CD4-positive, alpha-beta T cell (primary cell): ENCODE results near the gene PDK2. TPM values are rescaled to one million over a fixed set of nuclear protein-coding genes. Genes with fewer than 3 reads are reported as not detected.

Experiments used
- ATAC-seq: fragments of 200-7000 bp; cut with Tn5 transposase; one replicate; pipeline ENCODE4 v1.10.0; 2022; ENCODE audit warnings: mild to moderate bottlenecking; ENCODE audit not compliant: poor library complexity
- CTCF ChIA-PET: fragments of 350-600 bp; sonication (Branson Sonifier 250); formaldehyde crosslinking; loops from one replicate; lab custom pipeline; 2021; ENCODE audit warnings: antibody characterized with exemption, inconsistent platforms; lab: Charles Lee
- POLR2A ChIA-PET: fragments of 350-600 bp; sonication (Branson Sonifier 250); formaldehyde crosslinking; loops from one replicate; lab custom pipeline; 2021; ENCODE audit warnings: antibody characterized with exemption, inconsistent platforms; lab: Charles Lee
- DNase-seq, 14 experiments: peaks; one replicate each; pipeline ENCODE4 v3.0.0-alpha.2; 2013 to 2020; ENCODE audit warnings: mixed read lengths in 2 of 14
- H3K27ac ChIP-seq, 2 donors: one replicate each; pipeline versions ENCODE4 v1.5.1 to v1.7.0; 2013; ENCODE audit warnings: low read length in 2 of 2, low read depth in 1 of 2, mild to moderate bottlenecking in 1 of 2
- H3K27me3 ChIP-seq, 2 experiments: 1 replicate in 1 of 2; 2 replicates in 1 of 2; pipeline versions ENCODE4 v1.6.1 to v1.7.0; 2013; ENCODE audit warnings: low read length in 2 of 2, control low read depth in 1 of 2, mild to moderate bottlenecking in 1 of 2, moderate library complexity in 1 of 2; ENCODE audit not compliant: insufficient read depth in 2 of 2, control insufficient read depth in 1 of 2
- H3K36me3 ChIP-seq: one replicate; pipeline ENCODE4 v1.6.1; 2013; ENCODE audit warnings: low read length, control low read depth; ENCODE audit not compliant: insufficient read depth
- H3K4me1 ChIP-seq: one replicate; pipeline ENCODE4 v1.6.1; 2013; ENCODE audit warnings: low read length, control low read depth; ENCODE audit not compliant: insufficient read depth
- H3K4me3 ChIP-seq: one replicate; pipeline ENCODE4 v1.5.1; 2013; ENCODE audit warnings: mild to moderate bottlenecking, low read length, moderate library complexity
- H3K9me3 ChIP-seq, 2 experiments: 1 replicate in 1 of 2; 2 replicates in 1 of 2; pipeline versions ENCODE4 v1.6.1 to v1.7.0; 2013; ENCODE audit warnings: low read length in 2 of 2, mild to moderate bottlenecking in 2 of 2, control low read depth in 1 of 2, moderate library complexity in 1 of 2; ENCODE audit not compliant: control insufficient read depth in 1 of 2, insufficient read depth in 1 of 2
- H3K27ac Mint-ChIP-seq: one replicate; pipeline ENCODE4 v1.8.0; 2020; ENCODE audit warnings: mixed read lengths
- H3K27me3 Mint-ChIP-seq: one replicate; pipeline ENCODE4 v1.8.0; 2021; ENCODE audit warnings: mixed read lengths
- H3K36me3 Mint-ChIP-seq: one replicate; pipeline ENCODE4 v1.8.0; 2021; ENCODE audit warnings: low read depth, mixed read lengths
- H3K4me1 Mint-ChIP-seq: one replicate; pipeline ENCODE4 v1.8.0; 2021; ENCODE audit warnings: low read depth, mixed read lengths
- H3K4me3 Mint-ChIP-seq: one replicate; pipeline ENCODE4 v1.8.0; 2020; ENCODE audit warnings: mild to moderate bottlenecking, mixed read lengths
- H3K9me3 Mint-ChIP-seq: one replicate; pipeline ENCODE4 v1.8.0; 2020; ENCODE audit warnings: mixed read lengths
- CTCF ChIP-seq: fragments of 200-600 bp; IDR thresholded peaks from one replicate; pipeline ENCODE4 v1.8.0; 2022; ENCODE audit warnings: antibody characterized with exemption, mild to moderate bottlenecking
- intact Hi-C, 2 experiments: fragments of 100-400 bp; cut with DNase I in 1 of 2; cut with micrococcal nuclease in 1 of 2; formaldehyde crosslinking; loops; one replicate each; pipeline versions ENCODE4 v1.15.1 to v1.9.0; 2023 to 2025; cut with DNase I, micrococcal nuclease
- total RNA-seq, 174 experiments: library from RNA in 2 of 174; stranded (reverse) in 2 of 174; gene quantifications; one replicate each; pipeline ENCODE4 v1.2.3 and lab custom pipeline; 2021 to 2026

The PDK2 gene
- total RNA-seq, 2 experiments from 2014 or later = 8.7 to 10.1 TPM

- intact Hi-C loops = loop anchor here in 1 of 2 experiments (10.0 kb wide), 1 partner anchor 524 kb away; no protein-coding TSS in a partner anchor
- ChIA-PET POLR2A (no interaction called here), CTCF (no interaction called here)
- no peak overlapping the region for H3K4me3 ChIP-seq
- peaks cover 5% of the 10 kb centered on the region for H3K4me1 ChIP-seq
- Mint-ChIP-seq H3K27ac (no peak overlapping the region), H3K4me1 (peaks cover 10% of the 10 kb centered on the region), H3K36me3 (peaks cover under 1% of the 10 kb centered on the region), H3K4me3 (no peak overlapping the region), H3K27me3 (no peaks in the 10 kb centered on the region), H3K9me3 (no peaks in the 10 kb centered on the region)
- H3K27me3 ChIP-seq = no peaks in the 10 kb centered on the region
- no peak overlapping the region for H3K27ac ChIP-seq
- TF ChIP-seq CTCF = no peak
- H3K36me3 ChIP-seq = no peaks in the 10 kb centered on the region
- peak in 1 of 14 experiments; percentile 19 for DNase-seq
- H3K9me3 ChIP-seq = no peaks in the 10 kb centered on the region
- ATAC-seq = no peak
These were observed 6.0 kb upstream of the PDK2 start for GRCh38 chr17:50088952-50089825.

- Mint-ChIP-seq H3K9me3 (no peaks in the 10 kb centered on the region), H3K4me3 (no peak overlapping the region), H3K36me3 (peaks cover 9% of the 10 kb centered on the region), H3K4me1 (peaks cover 15% of the 10 kb centered on the region), H3K27me3 (no peaks in the 10 kb centered on the region), H3K27ac (no peak overlapping the region)
- intact Hi-C loops = loop anchor here in 1 of 2 experiments (5.0 to 10.0 kb wide), 3 partner anchors 33 to 385 kb away; partner anchors contain the start of genes ITGA3, SLC35B1 and TMEM92
- Histone ChIP-seq H3K4me3 (no peak overlapping the region), H3K36me3 (no peaks in the 10 kb centered on the region), H3K4me1 (peaks cover 6% of the 10 kb centered on the region), H3K27me3 (no peaks in the 10 kb centered on the region), H3K27ac (no peak overlapping the region), H3K9me3 (no peaks in the 10 kb centered on the region)
- ATAC-seq (no peak), DNase-seq (peak in 1 of 14 experiments; percentile 11)
- ChIA-PET CTCF (no interaction called here), POLR2A (no interaction called here)
- TF ChIP-seq CTCF = no peak
These were observed 5.1 kb upstream of the PDK2 start for GRCh38 chr17:50090071-50090470.

DNA sequence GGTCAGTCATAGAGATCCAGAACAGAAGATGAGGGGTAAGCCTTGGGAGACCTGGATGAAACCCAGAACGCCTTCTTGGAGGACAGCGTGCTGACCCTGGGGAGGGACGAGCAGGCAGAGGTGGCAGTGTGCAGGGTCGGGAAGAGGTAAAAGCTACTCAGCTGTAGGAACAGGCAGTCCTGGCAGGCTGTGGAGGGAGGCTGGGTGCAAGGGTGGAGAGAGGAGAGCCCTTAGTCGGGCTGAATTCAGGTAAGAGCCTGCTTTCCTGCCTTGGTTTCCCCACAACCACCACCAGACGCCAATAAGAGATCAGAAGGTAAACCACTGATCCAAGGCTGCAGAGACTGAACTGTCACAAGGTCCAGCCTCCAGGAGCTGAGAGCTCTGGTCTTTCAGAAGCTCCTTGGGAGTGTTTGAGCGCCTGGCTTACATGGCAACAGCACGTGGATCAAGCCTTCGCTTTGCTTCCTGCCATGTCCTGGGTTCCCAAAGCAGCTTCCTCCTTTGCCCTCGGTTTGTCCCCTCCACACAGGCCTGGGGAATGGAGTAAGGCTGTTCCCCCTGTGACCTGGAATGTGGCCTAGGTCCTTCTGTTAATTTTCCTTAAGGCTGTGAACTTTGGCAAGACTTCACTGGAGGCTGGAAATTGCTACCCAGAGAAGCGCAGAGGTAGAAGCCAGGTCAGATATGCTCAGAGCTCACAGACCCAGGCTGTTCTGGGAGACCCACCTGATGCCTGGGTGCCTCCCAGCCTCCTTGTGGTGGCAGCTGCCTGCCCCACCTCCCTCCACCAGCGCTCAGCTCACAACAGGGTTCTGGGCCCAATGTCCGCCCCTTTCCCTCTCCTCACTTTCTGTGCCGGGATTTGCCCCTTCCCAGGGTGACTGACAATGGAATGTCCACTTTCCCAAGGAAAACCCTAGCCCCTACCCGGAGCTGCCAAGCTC is 3.9 kb upstream of the PDK2 start:
- no peak overlapping the region for H3K27ac Mint-ChIP-seq
- peak in 1 of 14 experiments; percentile 16 for DNase-seq
- POLR2A ChIA-PET = interaction anchor here (0.9 kb wide), 1 partner anchor 24 kb away, joined by 3 read pairs; no protein-coding TSS in a partner anchor

More for the DNA sequence above, 3.9 kb upstream of the PDK2 start:
- H3K4me1 Mint-ChIP-seq = peaks cover 27% of the 10 kb centered on the region
- peaks cover 17% of the 10 kb centered on the region for H3K4me1 ChIP-seq
- H3K27me3 ChIP-seq = no peaks in the 10 kb centered on the region
- H3K36me3 ChIP-seq = no peaks in the 10 kb centered on the region
- peaks cover 12% of the 10 kb centered on the region for H3K36me3 Mint-ChIP-seq
- no peaks in the 10 kb centered on the region for H3K9me3 ChIP-seq
- no peak overlapping the region for H3K4me3 ChIP-seq
- H3K27ac ChIP-seq = no peak overlapping the region
- no peak for ATAC-seq
- H3K9me3 Mint-ChIP-seq = no peaks in the 10 kb centered on the region
- TF ChIP-seq CTCF = no peak
- CTCF ChIA-PET = no interaction called here
- H3K4me3 Mint-ChIP-seq = no peak overlapping the region
- intact Hi-C loops = loop anchor here in 1 of 2 experiments (5.0 to 10.0 kb wide), 3 partner anchors 34 to 386 kb away; partner anchors contain the start of genes ITGA3, SLC35B1 and TMEM92
- no peaks in the 10 kb centered on the region for H3K27me3 Mint-ChIP-seq
